ENCODE measurements around the gene TMEM190. TPM values are rescaled to one million over a fixed set of nuclear protein-coding genes. Genes with fewer than 3 reads are reported as not detected.

The TMEM190 gene
- total and polyA plus RNA-seq, 9 of the 15 experiments (the other 6 are each of a cell fraction or from before 2014, with no cell fraction given) = not detected

DNA sequence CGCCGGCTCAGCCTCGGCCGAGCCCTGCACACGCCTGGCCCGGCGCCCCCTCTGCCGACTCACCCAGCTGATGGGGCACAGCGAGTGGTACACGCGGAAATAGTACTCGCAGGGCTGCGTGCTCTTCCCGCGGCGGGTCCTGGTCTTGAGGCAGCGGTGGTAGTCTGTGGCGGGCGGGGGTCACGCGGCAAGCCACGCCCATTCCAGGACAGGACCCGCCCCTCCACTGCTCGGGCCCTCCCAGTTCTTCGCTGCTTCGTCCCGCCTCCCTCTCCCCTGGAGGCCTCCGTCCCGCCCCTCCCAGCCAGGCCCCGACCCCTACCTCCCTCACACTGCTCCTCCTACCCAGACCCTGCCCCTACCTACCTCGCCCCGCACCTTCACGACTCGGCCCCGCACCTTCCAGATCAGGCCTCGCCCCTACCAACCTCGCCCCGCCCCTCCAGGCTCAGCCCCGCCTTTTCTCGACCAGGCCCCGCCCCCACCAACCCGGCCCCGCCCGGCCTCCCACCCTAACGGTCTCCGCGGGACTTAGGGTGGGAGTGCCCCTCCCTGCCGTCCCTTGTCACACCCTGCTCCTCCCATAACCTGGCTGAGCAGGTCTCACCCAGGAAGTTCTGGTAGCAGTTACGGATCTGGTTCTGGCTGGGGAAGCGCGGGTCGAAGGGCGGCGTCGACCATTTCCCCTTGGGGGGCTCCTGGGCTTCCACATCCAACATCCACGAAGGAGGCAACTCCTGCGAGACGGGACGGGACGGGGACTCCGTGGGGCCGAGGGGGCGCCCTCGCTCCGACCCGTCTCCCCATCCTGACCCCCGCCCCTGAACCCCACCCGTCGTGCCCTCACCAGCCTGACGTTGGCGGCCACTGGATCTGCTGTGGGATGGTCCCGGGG lies 22.6 kb upstream of the TMEM190 start (continued):
- TF ChIP-seq, protein P1, sequence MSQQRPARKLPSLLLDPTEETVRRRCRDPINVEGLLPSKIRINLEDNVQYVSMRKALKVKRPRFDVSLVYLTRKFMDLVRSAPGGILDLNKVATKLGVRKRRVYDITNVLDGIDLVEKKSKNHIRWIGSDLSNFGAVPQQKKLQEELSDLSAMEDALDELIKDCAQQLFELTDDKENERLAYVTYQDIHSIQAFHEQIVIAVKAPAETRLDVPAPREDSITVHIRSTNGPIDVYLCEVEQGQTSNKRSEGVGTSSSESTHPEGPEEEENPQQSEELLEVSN (IDR thresholded peaks at IDR 0.05; ENCODE audit: borderline replicate concordance in 1 of 2, extremely low read depth in 1 of 2, insufficient read depth in 1 of 2, insufficient read length in 1 of 2, low read depth in 1 of 2, low read length in 1 of 2, poor library complexity in 1 of 2, severe bottlenecking in 1 of 2) = peak; percentile 44 to 73
- no peak for TF ChIP-seq MECOM (CRISPR knock-in tag; IDR thresholded peaks at IDR 0.05)
- no peak for TF ChIP-seq THRAP3 (IDR thresholded peaks at IDR 0.05; ENCODE audit: borderline replicate concordance)
- TF ChIP-seq, protein P2, sequence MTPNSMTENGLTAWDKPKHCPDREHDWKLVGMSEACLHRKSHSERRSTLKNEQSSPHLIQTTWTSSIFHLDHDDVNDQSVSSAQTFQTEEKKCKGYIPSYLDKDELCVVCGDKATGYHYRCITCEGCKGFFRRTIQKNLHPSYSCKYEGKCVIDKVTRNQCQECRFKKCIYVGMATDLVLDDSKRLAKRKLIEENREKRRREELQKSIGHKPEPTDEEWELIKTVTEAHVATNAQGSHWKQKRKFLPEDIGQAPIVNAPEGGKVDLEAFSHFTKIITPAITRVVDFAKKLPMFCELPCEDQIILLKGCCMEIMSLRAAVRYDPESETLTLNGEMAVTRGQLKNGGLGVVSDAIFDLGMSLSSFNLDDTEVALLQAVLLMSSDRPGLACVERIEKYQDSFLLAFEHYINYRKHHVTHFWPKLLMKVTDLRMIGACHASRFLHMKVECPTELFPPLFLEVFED (CRISPR knock-in tag; conservative IDR thresholded peaks at IDR 0.05) = no peak
- TF ChIP-seq TAF15 (IDR thresholded peaks at IDR 0.05; ENCODE audit: low read depth, low read length) = no peak
- no peak for TF ChIP-seq ZNF282 (CRISPR knock-in tag; IDR thresholded peaks at IDR 0.05)
- TF ChIP-seq, protein P3, sequence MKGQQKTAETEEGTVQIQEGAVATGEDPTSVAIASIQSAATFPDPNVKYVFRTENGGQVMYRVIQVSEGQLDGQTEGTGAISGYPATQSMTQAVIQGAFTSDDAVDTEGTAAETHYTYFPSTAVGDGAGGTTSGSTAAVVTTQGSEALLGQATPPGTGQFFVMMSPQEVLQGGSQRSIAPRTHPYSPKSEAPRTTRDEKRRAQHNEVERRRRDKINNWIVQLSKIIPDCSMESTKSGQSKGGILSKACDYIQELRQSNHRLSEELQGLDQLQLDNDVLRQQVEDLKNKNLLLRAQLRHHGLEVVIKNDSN (CRISPR knock-in tag; IDR thresholded peaks at IDR 0.05) = peak; percentile 33; the same call in 1 of the 2 replicates
- TF ChIP-seq, protein P4, sequence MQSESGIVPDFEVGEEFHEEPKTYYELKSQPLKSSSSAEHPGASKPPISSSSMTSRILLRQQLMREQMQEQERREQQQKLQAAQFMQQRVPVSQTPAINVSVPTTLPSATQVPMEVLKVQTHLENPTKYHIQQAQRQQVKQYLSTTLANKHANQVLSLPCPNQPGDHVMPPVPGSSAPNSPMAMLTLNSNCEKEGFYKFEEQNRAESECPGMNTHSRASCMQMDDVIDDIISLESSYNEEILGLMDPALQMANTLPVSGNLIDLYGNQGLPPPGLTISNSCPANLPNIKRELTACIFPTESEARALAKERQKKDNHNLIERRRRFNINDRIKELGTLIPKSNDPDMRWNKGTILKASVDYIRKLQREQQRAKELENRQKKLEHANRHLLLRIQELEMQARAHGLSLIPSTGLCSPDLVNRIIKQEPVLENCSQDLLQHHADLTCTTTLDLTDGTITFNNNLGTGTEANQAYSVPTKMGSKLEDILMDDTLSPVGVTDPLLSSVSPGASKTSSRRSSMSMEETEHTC (IDR thresholded peaks at IDR 0.05) = no peak
- TF ChIP-seq, protein P5, sequence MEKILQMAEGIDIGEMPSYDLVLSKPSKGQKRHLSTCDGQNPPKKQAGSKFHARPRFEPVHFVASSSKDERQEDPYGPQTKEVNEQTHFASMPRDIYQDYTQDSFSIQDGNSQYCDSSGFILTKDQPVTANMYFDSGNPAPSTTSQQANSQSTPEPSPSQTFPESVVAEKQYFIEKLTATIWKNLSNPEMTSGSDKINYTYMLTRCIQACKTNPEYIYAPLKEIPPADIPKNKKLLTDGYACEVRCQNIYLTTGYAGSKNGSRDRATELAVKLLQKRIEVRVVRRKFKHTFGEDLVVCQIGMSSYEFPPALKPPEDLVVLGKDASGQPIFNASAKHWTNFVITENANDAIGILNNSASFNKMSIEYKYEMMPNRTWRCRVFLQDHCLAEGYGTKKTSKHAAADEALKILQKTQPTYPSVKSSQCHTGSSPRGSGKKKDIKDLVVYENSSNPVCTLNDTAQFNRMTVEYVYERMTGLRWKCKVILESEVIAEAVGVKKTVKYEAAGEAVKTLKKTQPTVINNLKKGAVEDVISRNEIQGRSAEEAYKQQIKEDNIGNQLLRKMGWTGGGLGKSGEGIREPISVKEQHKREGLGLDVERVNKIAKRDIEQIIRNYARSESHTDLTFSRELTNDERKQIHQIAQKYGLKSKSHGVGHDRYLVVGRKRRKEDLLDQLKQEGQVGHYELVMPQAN (IDR thresholded peaks at IDR 0.05; ENCODE audit: borderline replicate concordance) = no peak
- TF ChIP-seq, protein P6, sequence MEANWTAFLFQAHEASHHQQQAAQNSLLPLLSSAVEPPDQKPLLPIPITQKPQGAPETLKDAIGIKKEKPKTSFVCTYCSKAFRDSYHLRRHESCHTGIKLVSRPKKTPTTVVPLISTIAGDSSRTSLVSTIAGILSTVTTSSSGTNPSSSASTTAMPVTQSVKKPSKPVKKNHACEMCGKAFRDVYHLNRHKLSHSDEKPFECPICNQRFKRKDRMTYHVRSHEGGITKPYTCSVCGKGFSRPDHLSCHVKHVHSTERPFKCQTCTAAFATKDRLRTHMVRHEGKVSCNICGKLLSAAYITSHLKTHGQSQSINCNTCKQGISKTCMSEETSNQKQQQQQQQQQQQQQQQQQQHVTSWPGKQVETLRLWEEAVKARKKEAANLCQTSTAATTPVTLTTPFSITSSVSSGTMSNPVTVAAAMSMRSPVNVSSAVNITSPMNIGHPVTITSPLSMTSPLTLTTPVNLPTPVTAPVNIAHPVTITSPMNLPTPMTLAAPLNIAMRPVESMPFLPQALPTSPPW (CRISPR knock-in tag; IDR thresholded peaks at IDR 0.05) = peak; percentile 62
- no peak for TF ChIP-seq POLR3G (IDR thresholded peaks at IDR 0.05; ENCODE audit: extremely low read depth, insufficient read length, insufficient replicate concordance)
- peak; percentile 22; the same call in 1 of the 2 replicates for TF ChIP-seq PHF8 (IDR thresholded peaks at IDR 0.05; ENCODE audit: borderline replicate concordance, low read length)
- peak; percentile 80 for TF ChIP-seq NCOA6 (IDR thresholded peaks at IDR 0.05)
- no peak for TF ChIP-seq HNRNPUL1 (IDR thresholded peaks at IDR 0.05; ENCODE audit: low read length)
- TF ChIP-seq MEF2D (tag; conservative IDR thresholded peaks at IDR 0.05; ENCODE audit: low read depth) = no peak
- no peak for TF ChIP-seq NUFIP1 (IDR thresholded peaks at IDR 0.05; ENCODE audit: partially characterized antibody)
- TF ChIP-seq, protein P7, sequence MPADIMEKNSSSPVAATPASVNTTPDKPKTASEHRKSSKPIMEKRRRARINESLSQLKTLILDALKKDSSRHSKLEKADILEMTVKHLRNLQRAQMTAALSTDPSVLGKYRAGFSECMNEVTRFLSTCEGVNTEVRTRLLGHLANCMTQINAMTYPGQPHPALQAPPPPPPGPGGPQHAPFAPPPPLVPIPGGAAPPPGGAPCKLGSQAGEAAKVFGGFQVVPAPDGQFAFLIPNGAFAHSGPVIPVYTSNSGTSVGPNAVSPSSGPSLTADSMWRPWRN (IDR thresholded peaks at IDR 0.05; ENCODE audit: low read depth) = no peak
- no peak for TF ChIP-seq DPF2 (IDR thresholded peaks at IDR 0.05)

Data from K562 (cell line).